Osteoblast (primary cell): ENCODE data around the gene SIRPB2. TPM values are rescaled to one million over a fixed set of nuclear protein-coding genes. Genes with fewer than 3 reads are reported as not detected.

ENCODE experiments used
- DNase-seq: peaks from one replicate; pipeline ENCODE4 v3.0.0; 2011; ENCODE audit warnings: low spot score, mixed read lengths; ENCODE audit not compliant: insufficient read length; ENCODE audit errors: missing footprints
- H2AFZ ChIP-seq: 2 replicates; pipeline ENCODE4 v1.6.0; 2011; ENCODE audit warnings: mild to moderate bottlenecking, low read length
- H3K27ac ChIP-seq: 2 replicates; pipeline ENCODE4 v1.5.1; 2011; ENCODE audit warnings: mild to moderate bottlenecking, low read depth, low read length, moderate library complexity
- H3K27me3 ChIP-seq: 2 replicates; pipeline ENCODE4 v1.6.0; 2012; ENCODE audit warnings: mild to moderate bottlenecking, control low read depth, inconsistent platforms, low read length, moderate library complexity; ENCODE audit not compliant: insufficient read depth
- H3K36me3 ChIP-seq: 2 replicates; pipeline ENCODE4 v1.5.1; 2011; ENCODE audit warnings: mild to moderate bottlenecking, low read length, control low read depth, moderate library complexity; ENCODE audit not compliant: insufficient read depth
- H3K4me1 ChIP-seq: 2 replicates; pipeline ENCODE4 v1.5.1; 2011; ENCODE audit warnings: mild to moderate bottlenecking, low read length, control low read depth, moderate library complexity; ENCODE audit not compliant: insufficient read depth
- H3K4me2 ChIP-seq: 2 replicates; pipeline ENCODE4 v1.6.0; 2011; ENCODE audit warnings: mild to moderate bottlenecking, low read length; ENCODE audit not compliant: insufficient read depth
- H3K4me3 ChIP-seq: fragments of 200-600 bp; sonication (generic); 3 replicates; pipeline ENCODE4 v1.5.1; 2012; ENCODE audit warnings: mild to moderate bottlenecking, low read length, inconsistent platforms; ENCODE audit not compliant: insufficient read depth
- H3K79me2 ChIP-seq: 2 replicates; pipeline ENCODE4 v1.6.0; 2012; ENCODE audit warnings: mild to moderate bottlenecking, low read length, control low read depth, inconsistent platforms; ENCODE audit not compliant: insufficient read depth
- H3K9me3 ChIP-seq: 2 replicates; pipeline ENCODE4 v1.5.1; 2011; ENCODE audit warnings: low read depth, low read length, control low read depth
- H4K20me1 ChIP-seq: 2 replicates; pipeline ENCODE4 v1.6.0; 2012; ENCODE audit warnings: mild to moderate bottlenecking, low read length, control low read depth; ENCODE audit not compliant: insufficient read depth
- CTCF ChIP-seq: IDR thresholded peaks from 2 replicates; pipeline ENCODE4 v1.5.1; 2011; ENCODE audit warnings: mild to moderate bottlenecking, low read depth, low read length, moderate library complexity; ENCODE audit errors: extremely low read depth
- total RNA-seq: library from RNA; depleted of rRNA; stranded (reverse); fragments of >200 nt; gene quantifications from 2 replicates; pipeline ENCODE4 v1.2.3, GENCODE V29; 2012

Gene SIRPB2
- total RNA-seq, 1 donor: under 0.01 TPM

- Histone ChIP-seq H3K27ac (no peak overlapping the region), H3K36me3 (no peaks in the 10 kb centered on the region), H3K4me1 (peaks cover 12% of the 10 kb centered on the region), H2AFZ (no peak overlapping the region), H3K27me3 (no peaks in the 10 kb centered on the region), H3K9me3 (no peaks in the 10 kb centered on the region), H4K20me1 (no peaks in the 10 kb centered on the region), H3K4me2 (no peak overlapping the region), H3K4me3 (no peak overlapping the region), H3K79me2 (no peaks in the 10 kb centered on the region)
- no peak for TF ChIP-seq CTCF
- DNase-seq: no peak
Measured at GRCh38 chr20:1431158-1431557, 60.1 kb downstream of the SIRPB2 start.

GRCh38 chr20:1430004-1430451 lies 61.2 kb downstream of the SIRPB2 start:
- H3K4me2 ChIP-seq: peak overlapping the region; percentile 11
- H4K20me1 ChIP-seq: no peaks in the 10 kb centered on the region
- H3K9me3 ChIP-seq: no peaks in the 10 kb centered on the region
- DNase-seq: no peak
- no peak overlapping the region for H3K4me3 ChIP-seq
- peaks cover 9% of the 10 kb centered on the region for H3K4me1 ChIP-seq
- H3K36me3 ChIP-seq: no peaks in the 10 kb centered on the region
- no peaks in the 10 kb centered on the region for H3K79me2 ChIP-seq
- H3K27ac ChIP-seq: peak overlapping the region; percentile 67
- no peak for TF ChIP-seq CTCF
- no peak overlapping the region for H2AFZ ChIP-seq
- H3K27me3 ChIP-seq: no peaks in the 10 kb centered on the region

- TF ChIP-seq CTCF: no peak
- no peaks in the 10 kb centered on the region for H3K79me2 ChIP-seq
- no peak overlapping the region for H3K4me2 ChIP-seq
- H3K27me3 ChIP-seq: no peaks in the 10 kb centered on the region
- H3K27ac ChIP-seq: peak overlapping the region; percentile 67
- H3K36me3 ChIP-seq: no peaks in the 10 kb centered on the region
- peaks cover under 1% of the 10 kb centered on the region for H3K4me1 ChIP-seq
- DNase-seq: no peak
- H3K9me3 ChIP-seq: no peaks in the 10 kb centered on the region
- no peak overlapping the region for H2AFZ ChIP-seq
- H3K4me3 ChIP-seq: no peak overlapping the region
- H4K20me1 ChIP-seq: no peaks in the 10 kb centered on the region
Measured at GRCh38 chr20:1429143-1429728, 62.0 kb downstream of the SIRPB2 start.

GRCh38 chr20:1427457-1428054 lies 63.7 kb downstream of the SIRPB2 start:
- DNase-seq: no peak
- Histone ChIP-seq H3K27me3 (no peaks in the 10 kb centered on the region), H3K4me2 (no peak overlapping the region), H3K79me2 (no peaks in the 10 kb centered on the region), H3K36me3 (no peaks in the 10 kb centered on the region), H3K9me3 (no peaks in the 10 kb centered on the region), H4K20me1 (no peaks in the 10 kb centered on the region), H3K4me3 (no peak overlapping the region), H3K27ac (no peak overlapping the region), H2AFZ (no peak overlapping the region), H3K4me1 (no peaks in the 10 kb centered on the region)
- no peak for TF ChIP-seq CTCF
